Activated naive CD4-positive, alpha-beta T cell (primary cell): ENCODE measurements around the gene GEMIN5.

ENCODE experiments used
- DNase-seq, 4 experiments: peaks; one replicate each; lab custom pipeline; 2025; lab: John Stamatoyannopoulos, UW

The GEMIN5 gene

GRCh38 chr5:154884424-154884823, 53.6 kb downstream of the GEMIN5 start:
- DNase-seq: no peak

- no peak for DNase-seq
Measured at GRCh38 chr5:154881986-154882385, 56.0 kb downstream of the GEMIN5 start.

GRCh38 chr5:154878642-154879335, 59.2 kb downstream of the GEMIN5 start:
- no peak for DNase-seq

GRCh38 chr5:154873791-154874331, 64.2 kb downstream of the GEMIN5 start:
- DNase-seq: no peak

DNA sequence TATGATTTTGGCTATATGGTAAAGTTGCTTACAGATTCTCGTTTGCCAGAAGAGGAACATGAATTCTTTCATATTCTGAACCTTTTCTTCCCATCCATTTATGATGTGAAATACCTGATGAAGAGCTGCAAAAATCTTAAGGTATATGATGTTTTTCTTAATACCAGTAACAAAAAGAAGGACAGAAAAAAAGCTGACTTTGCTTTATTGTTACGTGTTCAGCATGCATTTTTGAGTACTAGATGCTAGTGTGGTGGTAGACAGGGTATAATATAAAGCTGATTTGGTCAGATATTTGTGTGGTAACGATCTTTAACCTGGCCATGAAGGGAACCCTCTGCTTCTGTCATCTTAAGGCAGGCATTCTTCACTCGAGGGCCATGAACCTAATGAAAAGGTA, 66.3 kb downstream of the GEMIN5 start:
- no peak for DNase-seq

DNA sequence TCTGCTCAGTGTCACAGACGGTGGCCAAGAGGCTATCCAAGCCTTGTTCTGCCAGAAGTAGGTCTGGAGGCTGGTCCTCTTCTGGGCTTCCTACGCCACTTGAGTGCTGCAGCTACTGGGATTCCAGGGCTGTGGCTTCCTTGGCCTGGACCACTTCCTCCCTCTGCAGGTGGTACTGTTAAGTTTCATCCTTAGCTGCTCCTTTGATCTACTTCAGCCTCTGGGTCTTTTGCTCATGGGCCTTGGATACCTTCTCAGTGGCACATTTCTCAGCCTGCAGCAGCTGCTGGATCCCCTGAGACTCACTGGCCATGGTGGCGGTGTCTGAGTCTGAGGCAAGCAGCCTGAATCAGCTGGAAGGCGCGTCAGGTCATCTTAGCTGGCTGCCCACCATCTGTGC, 69.3 kb downstream of the GEMIN5 start:
- DNase-seq: no peak

- no peak for DNase-seq
Measured at GRCh38 chr5:154866841-154867240, 71.2 kb downstream of the GEMIN5 start.

DNA sequence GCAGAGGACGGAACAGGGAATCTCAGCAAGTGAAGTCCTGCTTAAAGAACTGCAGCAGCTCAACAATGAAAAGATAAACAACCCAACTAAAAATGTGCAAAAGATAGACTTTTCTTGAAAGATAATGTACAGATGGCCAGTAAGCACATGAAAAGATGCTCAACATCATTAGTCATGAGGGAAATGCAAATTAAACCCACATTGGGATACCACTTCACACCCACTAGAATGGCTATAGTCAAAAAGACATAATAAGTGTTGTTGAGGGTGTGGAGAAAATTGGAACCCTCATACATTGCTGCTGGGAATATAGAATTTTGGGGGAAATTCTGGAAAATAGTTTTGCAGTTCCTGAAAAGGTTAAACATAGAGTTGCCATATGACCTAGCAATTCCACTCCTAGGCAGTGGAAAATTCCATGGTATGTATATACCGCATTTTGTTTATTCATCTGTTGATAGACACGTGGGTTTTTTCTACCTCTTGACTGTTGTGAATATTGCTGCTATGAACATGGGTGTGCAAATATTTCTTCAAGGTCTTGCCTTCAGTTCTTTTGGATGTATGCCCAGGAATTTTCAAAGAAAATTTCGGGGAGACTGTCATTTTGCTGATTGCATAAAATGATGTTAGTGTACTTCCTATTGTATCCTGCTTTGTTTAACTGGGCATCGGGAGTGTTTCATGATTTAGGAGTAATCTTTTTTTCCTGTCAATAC, 72.4 kb downstream of the GEMIN5 start:
- DNase-seq: no peak

DNA sequence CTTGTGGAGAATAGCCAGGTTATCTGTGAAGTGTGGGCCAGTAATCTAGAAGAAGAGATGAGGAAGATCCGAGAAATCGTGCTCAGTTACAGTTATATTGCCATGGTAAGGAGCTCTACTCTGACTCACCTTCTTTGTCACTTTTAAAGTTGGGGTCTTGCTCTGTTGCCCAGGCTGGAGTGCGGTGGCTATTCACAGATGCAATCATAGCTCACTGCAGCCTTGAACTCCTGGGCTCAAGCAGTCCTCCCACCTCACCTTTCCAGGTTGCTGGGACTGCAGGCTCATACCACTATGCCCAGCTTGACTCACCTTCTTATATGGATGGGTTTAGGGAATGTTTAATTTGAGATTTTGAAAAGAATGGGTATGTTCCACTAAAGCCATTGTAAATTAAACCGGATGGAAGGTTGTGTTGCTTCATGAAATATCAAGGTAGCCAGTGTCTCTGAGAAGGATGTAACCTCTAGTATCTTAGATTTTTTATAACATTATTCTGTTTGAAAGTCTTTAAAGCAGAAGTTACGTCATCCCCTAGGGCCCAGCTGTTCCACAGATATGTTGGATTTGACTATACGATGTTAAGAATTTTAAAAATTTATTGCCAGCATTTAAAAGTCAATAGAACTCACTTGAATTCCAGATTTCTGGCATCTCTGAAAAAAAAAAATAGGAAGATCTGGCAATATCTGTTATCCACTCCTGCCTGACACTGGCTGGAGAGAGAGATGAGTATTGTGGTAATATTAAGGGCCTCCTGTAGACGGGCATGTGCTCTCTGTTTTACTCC, 74.5 kb downstream of the GEMIN5 start:
- no peak for DNase-seq

- DNase-seq: no peak
Measured at GRCh38 chr5:154862766-154863165, 75.2 kb downstream of the GEMIN5 start.

DNA sequence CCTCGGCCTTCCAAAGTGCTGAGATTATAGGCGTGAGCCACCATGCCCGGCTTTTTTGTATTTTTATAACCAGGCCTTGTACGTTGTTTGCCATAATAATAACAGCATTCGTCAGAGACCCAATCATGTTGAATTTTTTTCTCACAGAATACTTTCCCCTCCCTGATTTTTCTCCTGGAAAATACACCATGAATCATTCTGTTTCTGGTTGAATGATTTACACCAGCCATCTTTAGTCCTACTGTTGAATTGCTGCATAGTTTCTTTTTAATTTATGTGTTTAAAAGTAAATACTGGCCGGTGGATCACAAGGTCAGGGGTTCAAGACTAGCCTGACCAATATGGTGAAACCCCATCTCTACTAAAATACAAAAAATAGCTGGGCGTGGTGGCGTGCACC, 76.1 kb downstream of the GEMIN5 start:
- no peak for DNase-seq

GRCh38 chr5:154860765-154861164, 77.2 kb downstream of the GEMIN5 start:
- DNase-seq: no peak

GRCh38 chr5:154860123-154860522, 77.9 kb downstream of the GEMIN5 start:
- DNase-seq: no peak

DNA sequence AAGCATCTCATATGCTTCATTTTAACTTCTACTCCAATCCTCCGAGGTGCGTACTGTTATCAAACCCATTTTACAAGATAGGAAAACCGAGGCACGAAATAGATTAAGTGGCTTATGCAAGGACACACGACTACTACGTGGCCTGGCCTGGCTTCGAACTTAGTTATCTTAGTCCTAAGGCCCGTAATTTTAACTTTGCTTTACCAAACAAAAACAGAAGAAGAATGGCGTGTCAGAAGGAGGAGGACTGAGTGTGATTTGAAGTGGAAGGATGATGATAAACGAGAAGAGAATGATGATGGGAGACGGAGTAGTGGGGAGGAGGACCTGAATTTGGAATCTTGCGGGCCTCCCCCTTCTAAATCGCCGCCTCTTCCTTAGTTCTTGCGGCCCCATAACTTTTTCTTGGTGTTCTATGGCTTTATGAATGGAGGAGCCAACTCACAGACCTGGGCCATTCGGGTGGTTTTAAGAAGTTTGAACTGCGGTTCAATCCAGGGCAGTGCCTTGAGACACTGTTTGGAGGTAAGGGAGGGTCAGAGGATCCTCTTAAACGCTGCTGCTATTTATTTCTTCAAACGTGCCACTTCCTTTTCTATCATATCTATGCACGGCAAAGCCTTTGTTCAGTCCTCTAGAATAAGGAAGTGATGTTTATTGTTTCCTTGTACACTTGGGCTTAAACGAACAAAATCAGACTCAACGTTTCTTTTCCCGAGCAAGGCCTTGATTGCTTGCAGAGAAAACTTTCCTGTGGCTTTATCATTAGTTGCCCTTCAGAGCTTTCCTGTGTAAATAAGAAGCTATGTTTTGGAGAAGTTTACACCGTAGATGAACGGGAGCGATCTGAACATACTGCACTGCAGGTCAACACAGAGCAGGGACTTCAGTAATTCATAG, 78.8 kb downstream of the GEMIN5 start:
- DNase-seq: no peak

DNA sequence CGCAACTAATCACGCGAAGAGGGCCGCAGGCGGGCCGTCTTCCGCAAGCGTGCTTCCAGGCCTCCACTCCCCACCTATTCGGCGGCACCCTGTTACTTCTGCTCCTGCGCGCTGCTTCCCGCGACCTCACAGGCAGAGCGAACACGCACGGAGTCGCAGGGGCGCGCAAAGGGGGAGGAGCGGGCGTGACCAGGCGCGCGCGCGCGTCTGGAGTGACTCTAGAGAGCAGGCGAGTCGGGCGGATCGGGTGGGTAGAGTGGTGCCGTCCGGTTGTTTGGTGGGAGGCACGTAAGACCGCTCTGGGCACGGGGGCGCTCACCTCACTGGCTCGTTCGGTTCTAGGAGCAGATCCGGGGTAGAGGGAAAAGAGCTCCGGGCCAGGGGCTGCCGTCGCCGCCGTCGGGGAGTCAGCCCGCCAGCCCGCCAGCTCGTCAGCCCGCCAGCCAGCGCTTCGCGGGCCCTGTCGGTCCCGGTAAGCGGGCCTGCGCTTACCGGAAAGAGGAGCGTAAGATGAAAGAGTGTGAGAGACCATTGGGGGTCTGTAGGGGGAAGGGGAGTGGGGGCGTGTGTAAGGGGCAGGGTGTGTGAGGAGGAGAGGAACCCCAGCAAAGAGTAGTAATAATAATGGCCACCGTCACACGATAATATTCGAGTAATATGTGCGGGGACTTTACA, 79.6 kb downstream of the GEMIN5 start, which contains the start of gene CNOT8:
TSS of gene CNOT8 (plus strand) at position 331 of the 675 bp plus-strand sequence. CDS start 4,652 bp downstream, outside the sequence.
- DNase-seq: peak; percentile 92 to 97 (median 95)

DNA sequence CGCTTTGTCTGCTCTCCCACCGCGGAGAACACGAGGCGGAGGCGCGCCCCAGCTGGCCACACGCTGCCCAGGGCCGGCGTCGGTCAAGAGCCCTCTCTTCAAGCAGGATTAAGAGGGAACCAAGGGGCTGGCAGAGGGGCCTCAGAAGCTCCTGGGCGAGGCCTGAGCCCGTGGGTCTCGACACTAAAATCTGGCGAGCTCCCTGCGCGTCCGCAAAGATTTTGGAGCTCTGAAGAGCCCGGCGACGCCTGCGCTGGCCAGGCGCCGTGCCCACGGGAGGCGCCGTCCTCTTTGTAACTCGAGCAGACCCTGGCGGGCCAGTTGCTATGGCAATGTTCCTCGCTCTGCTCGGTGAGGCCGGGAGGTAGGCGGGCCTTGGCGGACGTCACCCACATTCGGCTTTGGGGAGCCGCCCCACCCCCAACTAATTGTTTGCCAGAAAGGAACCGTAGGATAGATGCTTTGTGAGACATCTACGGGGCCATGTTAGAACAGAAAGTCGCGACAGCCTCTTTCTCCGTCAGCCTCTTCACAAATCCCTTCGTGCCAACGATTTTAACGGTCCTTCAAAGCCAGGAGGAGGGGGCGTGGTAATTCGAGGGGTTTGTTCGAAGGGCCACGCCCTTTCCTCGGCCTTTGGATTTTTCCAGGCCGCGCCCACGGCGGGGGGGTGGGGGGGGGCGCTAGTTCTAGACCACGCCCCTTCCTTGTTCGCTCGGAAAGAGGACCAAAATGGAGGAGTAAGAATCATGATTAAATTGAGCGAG, 80.3 kb downstream of the GEMIN5 start:
- peak; percentile 69 to 89 (median 82) for DNase-seq

DNA sequence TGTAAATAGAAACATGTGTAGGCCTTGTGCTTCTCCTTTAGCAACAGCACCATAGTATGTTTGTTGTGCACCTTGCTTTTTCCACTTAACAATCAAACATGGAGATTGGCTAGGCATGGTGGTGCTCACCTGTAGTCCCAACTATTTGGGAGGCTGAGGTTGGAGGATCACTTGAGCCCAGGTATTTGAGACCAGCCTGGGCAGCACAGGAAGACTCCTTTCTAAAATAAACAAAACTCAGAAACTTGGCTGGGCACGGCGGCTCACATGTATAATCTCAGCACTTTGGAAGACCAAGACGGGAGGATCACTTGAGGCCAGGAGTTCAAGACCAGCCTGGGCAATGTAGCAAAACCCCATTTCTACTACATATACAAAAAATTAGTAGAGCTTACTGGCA, 86.7 kb downstream of the GEMIN5 start:
- no peak for DNase-seq

DNA sequence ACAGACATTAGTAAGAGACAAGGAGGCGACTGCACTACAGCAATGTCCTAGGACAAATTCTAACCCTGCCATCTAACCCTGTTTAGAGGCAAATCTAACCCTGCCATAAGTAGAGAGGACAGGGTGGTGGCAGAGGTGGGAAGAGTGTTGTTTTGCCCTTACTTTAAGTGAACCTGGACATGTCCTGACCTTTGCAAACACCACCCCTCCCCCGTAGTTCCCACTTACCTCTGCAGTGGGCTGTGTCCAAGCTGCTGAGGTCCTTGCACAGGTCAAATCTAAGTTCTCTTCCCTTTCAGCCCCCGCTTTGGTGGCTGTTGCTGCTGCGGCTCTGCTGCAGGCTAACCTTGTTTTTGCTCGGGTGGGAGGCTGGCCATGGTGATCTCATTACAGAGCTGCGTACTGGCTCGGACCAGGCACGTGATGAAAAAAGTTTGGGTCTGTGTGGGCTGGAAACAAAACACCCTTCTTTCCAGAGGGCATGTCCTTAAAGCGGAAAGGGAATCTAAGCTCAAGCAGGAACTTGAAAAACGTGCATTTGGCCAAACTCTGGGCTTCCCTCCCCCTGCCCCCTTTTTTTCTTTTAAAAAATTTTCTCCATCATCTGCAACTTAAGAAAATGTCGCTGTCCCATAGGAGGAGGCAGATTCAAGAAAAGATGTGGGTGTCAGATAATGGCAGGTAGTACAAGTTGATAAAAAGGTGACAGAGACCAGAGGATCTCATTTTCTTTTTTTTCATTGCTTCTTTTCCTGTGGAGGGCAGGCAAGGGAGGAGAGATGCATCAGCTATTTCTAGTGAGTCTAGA, 87.6 kb downstream of the GEMIN5 start, which contains the start of gene FAXDC2:
TSS of gene FAXDC2 (minus strand) at position 349 of the 808 bp plus-strand sequence. CDS start 12,425 bp downstream, outside the sequence.
- no peak for DNase-seq

- no peak for DNase-seq
Measured at GRCh38 chr5:154849791-154850201, 88.2 kb downstream of the GEMIN5 start.
